CD4-positive, alpha-beta T cell treated with Interleukin-17A for 4 hours (primary cell): Measurements from ENCODE around the gene BNIP3.
"Not testable (repeated sequence)": the region's sequence is repeated elsewhere in the genome, so short reads cannot be mapped to it uniquely, and the experiment has no call there.

Experiments used
- DNase-seq: peaks from one replicate; pipeline ENCODE4 v3.0.0-alpha.2; 2020; ENCODE audit warnings: mixed read lengths

The BNIP3 gene

DNA sequence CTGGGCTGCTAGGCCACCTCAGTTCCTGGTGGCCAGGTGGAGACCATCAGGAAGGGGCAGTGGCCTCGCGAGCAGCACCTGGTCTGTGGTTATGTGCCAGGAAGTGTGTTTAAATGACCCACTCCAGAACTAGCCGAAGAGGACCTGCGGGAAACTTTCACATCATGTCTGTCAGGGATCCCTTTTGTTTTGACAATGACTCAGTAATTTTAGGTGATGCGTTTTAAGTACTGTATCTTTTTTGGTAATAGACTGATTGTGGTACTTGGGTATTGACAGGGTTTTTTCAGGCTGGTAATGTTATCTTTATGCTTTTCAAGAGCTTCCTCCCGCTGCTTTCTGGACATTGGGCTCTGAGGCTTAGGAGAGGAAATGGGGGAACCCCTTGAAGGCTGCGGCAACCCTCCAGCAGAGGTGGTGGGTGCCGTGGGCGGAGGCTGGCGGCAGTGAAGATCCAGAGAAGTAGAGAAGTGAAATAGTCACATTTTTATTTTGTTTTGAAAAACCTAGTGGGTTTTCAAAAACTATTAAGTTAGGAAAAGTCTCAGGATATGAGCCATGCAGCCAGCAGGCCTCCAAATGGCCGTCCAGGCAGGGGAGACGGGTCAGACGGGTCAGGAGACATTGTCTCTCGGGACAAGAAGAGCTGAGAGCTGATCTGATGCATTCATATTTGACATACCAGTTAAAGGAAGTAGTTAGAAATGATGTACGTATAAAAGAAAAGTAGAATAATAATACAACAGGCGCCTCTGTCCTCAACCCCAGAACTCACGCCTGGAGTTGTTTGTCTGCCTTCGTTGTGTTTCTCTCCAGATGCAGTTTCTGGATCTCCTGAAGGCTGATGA lies 53.3 kb downstream of the BNIP3 start:
- peak; percentile 46 for DNase-seq

DNA sequence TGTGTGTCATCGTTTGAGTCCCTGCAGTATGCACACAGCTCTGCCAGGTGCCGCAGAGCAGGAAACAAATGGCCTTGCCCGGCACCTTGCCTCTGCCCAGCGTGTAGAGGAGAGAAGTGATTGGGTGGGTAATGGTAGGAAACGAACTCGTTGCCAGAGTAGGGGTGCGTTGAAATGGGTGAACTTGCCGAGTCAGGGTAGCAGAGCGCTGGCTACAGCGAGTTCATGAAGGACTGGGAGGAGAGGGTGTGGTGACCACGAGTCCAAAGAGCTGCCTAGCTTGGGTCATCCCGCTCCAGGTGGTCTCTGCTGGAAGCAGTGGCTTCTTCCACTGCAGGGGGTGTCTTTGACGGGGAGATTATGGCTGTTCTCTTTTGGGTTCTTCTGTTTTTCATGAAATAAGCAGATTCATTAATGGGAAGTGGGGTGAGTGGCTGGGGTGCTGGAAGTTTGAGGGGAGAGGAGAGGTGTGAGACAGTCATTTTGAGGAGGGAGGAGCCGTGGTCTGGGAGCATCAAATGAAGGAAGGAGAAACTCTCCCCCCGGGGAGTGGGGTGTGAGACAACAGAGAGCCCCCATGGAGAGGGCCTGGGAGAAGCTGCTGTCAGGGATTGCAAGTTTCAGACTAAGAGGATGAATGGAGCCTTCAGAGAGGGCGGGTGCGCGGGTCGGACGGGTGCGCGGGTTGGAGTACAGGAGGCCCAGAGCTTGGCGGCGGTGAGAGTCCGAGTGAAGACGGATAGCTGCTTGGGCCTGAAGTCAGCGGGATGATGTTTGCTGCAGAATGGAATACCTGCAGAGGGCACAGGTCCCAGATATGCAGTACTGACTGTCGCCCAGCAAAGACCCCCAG lies 54.8 kb downstream of the BNIP3 start:
- DNase-seq = no peak

DNA sequence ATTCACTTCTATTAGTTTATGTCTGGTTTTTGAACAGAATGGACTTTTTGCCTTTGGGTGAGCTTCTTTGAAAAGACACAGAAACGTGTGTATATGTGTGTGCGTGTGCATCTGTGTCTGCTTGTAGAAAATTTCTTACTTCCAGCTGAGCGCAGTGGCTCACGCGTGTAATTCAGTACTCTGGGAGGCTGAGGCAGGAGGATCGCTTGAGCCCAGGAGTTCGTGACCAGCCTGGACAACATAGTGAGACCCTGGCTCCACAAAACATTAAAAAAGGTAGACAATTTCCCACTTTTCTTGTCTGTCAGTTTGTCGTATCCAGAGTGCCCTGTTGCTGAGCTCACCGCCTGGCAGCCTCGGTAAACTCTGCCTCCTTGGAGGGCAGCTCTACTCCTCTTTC lies 55.5 kb downstream of the BNIP3 start:
- no peak for DNase-seq

DNA sequence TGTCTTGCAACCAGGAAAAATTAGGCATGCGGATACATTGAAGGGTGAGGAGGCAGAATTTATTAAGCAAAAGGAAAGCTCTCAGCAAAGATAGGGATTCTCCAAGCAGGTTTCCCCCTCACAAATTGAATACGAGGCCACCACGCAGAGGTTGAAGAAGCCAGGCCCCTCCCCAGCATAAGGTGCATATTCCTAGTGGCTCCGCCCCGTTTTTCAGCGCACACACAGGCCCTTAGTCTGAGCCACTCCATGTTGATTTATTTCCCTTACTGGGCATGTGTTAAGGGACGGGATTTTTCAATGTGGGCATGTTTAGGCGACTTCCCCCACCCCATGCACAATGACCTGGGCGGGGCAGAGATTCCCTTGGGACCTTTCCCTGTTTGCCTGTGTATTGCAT lies 56.0 kb downstream of the BNIP3 start:
- DNase-seq = no peak

DNA sequence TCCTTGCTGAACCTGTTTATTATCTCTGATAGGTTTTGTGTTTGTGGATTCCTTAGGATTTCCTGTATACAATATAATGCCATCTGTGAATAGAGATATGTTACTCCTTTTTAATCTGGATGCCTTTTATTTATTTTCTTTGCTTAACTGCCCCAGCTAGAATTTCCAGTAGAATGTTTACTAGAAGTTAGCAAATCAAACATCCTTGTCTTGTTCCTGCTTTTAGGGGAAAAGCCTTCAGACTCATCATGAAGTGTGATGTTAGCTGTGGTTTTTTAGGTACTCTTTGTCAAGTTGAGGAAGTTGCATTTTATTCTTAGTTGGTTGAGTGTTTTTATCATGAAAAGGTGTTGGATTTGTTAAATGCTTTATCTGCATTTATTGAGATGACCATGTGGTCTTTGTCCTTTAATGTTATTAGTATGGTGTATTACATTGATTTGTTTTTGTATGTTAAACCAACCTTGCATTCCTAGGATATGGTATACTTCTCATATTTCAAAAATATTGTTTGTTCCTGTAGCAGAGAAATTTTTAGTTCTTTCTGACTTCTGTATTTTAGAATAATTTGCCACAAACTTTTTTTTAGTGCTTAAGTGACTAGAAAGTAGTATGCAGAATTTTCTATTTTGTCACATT lies 56.6 kb downstream of the BNIP3 start:
- DNase-seq = no peak

DNA sequence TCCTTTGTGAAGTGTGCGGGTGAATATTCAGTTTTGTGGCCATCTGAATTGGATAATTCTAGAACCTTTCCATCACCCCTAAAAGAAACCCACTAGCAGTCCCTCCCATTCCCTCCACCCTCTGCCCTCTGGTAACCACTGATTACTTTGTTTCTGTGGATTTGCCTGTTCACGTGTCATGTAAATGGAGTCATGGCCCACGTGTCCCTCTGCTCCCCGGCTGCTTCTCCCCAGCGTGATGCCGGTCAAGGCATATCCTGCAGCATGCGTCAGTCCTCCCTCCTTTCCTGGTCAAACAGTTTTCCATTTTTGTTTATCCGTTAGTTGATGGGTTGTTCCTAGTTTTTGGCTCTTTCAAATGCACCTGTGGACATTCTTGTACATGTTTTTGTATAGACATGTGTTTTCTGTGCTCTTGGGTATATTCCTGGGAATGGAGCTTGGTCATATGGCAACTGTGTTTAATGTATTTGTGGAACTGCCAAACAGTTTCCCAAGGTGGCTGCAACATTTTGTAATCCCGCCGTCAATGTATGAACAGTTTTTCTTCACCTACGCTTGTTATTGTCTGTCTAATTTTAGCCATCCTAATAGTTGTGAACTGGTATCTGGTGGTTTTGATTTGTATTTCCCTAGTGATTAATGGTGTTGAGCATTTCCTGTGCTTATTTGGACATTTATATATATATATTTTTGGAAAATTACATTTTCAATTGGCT lies 58.5 kb downstream of the BNIP3 start:
- DNase-seq = no peak

DNA sequence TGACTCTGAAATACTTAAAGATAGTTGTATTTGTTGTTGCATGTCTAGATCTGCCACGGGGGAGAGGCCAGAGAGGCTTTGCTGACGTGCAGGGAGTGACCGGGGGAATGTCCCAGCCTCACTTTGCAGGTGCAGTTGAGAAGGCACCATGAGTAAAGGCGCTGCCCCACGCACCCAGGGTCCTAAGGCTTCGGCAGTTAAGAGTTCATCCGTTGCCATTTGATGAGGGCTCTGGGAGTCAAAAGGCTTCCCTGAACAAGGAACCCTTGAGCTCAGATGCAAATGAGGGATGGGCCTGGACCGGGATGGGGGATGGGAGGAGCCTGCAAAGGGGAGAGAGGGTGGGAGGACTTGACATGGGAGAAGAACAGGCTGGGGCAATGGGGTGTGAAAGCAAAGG lies 60.5 kb downstream of the BNIP3 start:
- DNase-seq = no peak

DNA sequence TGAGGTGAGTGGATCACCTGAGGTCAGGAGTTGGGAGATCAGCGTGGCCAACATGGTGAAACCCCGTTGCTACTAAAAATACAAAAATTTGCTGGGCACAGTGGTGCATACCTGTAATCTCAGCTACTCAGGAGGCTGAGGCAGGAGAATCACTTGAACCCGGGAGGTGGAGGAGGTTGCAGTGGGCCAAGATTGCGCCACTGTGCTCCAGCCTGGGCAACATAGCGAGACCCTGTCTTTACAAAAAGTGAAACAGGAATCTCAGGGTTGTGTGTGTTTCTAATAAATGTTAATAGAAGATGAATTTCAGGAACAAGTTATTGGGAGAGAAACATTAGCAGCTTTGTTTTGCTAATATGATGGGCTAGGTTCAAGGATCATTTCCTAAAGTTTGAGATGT lies 61.0 kb downstream of the BNIP3 start:
- DNase-seq = no peak

DNA sequence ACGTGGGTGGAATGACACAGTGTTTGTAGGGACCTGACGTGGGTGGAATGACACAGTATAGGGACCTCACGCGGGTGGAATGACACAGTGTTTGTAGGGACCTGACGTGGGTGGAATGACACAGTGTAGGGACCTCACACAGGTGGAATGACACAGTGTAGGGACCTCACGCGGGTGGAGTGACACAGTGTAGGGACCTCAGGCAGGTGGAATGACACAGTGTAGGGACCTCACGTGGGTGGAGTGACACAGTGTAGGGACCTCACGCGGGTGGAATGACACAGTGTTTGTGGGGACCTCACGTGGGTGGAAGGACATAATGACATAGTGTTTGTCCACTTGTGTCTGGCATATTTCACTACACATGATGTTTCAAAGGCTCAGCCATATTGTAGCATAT lies 61.6 kb downstream of the BNIP3 start:
- DNase-seq = no peak

DNA sequence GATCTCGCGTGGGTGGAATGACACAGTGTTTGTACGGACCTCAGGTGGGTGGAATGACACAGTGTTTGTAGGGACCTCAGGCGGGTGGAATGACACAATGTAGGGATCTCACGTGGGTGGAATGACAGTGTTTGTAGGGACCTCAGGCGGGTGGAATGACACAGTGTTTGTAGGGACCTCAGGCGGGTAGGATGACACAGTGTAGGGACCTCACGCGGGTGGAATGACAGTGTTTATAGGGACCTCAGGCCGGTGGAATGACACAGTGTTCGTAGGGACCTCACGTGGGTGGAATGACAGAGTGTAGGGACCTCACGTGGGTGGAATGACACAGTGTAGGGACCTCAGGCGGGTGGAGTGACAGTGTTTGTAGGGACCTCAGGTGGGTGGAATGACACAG lies 62.3 kb downstream of the BNIP3 start:
- not testable (repeated sequence) for DNase-seq
